CD4-positive, alpha-beta T cell treated with Interleukin-12 subunit alpha and Interleukin-12 subunit beta, for 1 hour (primary cell): ENCODE results near the gene OR5AR1.
"Not testable (repeated sequence)": the region's sequence is repeated elsewhere in the genome, so short reads cannot be mapped to it uniquely, and the experiment has no call there.

Experiments used
- DNase-seq: peaks from one replicate; pipeline ENCODE4 v3.0.0-alpha.2; 2020

The OR5AR1 gene

DNA sequence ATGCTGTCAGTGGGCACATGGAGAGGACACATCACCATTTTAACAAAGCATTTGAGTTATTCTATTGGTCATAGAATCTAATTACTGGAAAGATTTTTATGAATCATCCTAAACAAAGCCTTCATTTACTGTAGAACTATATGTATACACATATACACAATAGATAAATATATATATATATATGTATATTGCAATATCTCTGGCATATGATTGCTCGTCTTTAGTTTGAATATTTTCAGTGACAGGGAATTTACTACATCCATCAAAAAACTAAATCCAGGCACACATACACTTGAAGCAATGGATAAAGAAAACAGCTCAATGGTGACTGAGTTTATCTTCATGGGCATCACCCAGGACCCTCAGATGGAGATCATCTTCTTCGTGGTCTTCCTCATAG lies at the start of gene OR5AR1:
OR5AR1 (plus strand) TSS at position 301 of the 400 bp plus-strand sequence; CDS start at position 301, 0 bp downstream.
- no peak for DNase-seq

DNA sequence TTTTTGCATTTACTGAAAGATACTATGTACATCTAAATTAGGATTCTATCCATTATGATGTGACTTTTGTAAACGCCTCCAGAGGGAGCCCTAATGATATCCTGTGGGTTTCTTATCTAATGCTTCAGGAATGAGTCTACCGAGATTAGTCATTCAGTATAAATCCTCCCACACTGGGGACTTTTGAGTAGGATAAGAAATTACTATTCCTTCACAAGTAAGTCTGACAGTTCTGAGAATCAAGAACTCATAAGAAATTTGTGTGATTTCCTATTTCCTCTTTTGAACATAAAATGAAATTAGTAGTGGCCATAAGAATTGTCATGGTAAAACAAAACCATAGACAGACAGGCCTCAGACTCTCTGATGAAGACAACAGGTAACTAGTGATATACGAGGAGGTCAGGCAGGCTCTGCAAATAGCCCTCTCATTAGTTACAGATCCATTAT lies 38.8 kb upstream of the OR5AR1 start:
- DNase-seq = no peak

DNA sequence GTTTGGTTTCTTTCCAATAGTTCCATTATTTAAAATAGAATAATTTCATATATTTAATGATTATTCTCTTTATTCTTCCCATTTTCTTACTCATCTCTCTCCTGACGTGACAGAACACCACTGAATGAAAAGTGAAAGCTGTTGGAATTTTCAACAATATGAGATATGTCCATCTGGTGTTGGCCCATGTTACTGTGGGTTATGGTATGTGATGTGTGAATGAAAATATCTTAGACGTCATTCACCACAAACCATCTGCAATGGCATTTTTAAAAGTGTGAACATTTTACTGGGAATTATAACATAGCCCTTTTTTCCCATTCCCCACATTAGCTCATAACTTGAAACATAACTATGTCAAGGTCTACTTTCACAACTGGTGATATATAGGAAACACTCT lies 37.5 kb upstream of the OR5AR1 start:
- DNase-seq = no peak

DNA sequence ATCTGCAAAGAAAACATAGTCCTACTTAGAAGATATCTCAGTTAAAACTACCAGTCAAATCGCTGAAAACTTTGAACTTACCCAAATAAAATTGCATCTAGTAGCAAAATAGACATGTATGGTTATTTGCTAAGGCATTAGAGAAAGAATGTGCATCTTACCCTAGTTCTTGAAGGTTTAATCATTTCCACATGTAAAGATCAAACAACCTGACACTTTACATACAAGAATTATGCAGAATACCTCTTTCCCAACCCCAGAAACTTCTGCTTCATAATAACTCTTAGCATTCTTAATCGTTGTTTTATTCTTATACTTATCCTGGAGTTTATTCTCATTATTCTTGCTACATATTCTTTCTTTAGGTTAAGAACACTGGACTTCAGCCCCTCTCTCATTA lies 31.2 kb upstream of the OR5AR1 start:
- DNase-seq = no peak

DNA sequence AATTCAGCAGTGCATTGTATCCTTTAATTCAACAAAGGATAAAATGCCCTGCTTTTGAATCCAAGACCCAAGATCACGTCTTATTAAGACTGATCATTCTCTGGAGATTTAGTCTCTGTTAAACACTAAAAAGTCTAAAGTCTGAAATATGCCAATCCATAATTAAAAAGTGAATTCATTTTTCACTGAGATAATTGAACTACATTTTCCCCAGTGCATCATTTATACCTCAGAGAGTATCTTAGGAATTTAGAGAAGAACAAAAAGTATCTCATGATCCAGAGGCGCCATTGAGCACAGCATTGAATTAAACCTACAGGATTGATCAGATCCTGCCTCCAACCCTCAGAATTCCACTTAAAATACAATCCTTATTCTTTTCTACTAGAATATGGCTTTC lies 26.6 kb upstream of the OR5AR1 start:
- DNase-seq = no peak

DNA sequence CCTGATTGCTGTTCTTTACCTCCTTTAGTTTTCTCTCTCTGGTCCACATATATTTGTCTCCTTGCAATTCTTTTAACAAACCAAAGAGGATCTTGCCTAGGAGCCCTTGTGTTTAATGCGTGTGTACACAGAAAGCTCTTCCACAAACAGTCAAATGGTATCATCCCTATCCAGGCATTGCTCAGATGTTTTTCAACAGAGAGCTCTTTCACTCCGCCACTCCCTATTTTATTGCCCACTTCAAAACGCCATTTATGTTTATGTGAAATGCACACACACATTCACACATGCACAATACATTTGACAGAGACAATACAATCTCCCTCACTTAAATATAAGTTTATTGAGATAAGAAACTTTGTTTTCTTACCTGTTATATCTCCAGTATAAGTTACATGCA lies 26.0 kb upstream of the OR5AR1 start:
- DNase-seq = no peak

DNA sequence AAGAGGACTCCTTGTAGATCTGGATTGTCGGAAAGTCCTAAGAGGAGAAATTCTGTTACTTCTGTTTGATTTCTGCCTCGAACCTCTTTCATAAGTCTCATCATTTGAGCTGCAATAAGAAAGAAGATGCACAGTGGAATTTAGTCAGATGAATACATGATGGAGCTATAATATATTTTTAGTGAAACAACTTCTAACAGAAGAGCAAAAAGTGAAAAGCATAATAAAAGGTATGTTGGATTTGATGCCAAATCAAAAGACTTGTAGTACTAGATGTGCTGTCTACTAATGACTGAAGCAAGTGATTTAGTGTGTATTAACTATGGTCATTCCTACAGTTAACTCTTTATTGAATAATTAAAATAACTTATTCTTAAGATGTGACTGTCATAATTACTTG lies 21.1 kb upstream of the OR5AR1 start, which contains the start of gene OR5AP2:
OR5AP2 (minus strand) TSS at position 101 of the 400 bp plus-strand sequence; CDS start at position 101, 0 bp downstream.
- DNase-seq = no peak

DNA sequence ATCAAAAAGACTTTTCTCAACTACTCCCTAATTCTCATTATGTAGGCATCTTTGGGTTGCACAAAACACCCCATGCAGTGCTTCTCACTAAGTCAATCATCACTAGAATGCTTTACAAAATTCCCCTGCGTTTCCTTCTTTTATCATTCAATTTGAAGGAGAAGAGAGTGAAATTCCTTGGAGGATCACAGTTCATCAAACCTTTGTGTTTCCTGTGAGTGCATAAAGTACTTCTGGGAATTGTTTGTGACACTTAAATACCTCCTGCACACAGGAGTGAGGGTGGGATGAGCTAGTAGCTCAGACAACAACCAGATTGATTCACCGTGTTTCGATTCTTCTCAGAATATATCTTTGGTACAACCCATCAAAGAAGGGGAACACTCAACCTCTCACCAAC lies 3.7 kb upstream of the OR5AR1 start:
- no peak for DNase-seq

DNA sequence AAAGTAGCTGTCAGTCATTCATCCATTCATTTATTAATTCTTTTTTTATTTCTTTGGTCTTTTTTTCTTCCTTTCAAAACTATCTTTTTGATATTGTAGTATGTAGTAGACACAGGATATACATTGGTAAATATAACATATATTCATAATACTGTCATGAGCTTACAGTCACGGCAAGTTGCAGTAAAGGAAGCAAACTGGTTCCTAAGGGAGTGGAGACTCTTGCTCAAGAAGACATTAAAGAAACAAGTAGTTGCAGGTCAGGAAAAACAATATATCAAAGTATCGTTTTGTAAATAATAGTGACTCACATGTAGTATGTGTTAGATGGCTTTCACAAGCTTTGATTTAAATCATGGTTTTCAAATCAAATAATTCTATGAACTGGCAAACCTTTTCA lies 7.5 kb downstream of the OR5AR1 start:
- no peak for DNase-seq

DNA sequence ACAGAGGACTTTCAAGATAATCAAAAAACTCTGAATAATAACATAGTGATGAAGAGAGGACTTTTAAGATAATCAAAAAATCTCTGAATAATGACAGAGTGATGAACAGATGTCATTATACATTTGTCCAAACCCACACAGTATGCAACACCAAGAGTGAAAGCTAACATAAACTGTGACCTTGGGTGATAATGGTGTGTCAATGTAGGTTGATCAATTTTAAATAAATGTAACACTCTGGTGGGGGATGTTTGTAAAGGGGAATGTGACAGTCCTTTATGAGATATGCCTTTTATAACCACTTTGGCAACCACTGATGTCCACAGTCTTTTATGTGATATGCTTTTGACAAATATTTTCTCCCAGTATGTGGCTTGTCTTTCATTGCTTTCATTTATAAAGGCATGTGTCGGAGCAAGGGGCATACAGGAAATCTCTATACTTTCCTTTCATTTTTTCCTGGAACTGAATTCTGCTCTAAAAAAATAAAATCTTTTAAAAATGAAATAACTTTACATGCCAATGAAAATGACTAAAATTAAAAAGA lies 25.1 kb downstream of the OR5AR1 start:
- DNase-seq = no peak

DNA sequence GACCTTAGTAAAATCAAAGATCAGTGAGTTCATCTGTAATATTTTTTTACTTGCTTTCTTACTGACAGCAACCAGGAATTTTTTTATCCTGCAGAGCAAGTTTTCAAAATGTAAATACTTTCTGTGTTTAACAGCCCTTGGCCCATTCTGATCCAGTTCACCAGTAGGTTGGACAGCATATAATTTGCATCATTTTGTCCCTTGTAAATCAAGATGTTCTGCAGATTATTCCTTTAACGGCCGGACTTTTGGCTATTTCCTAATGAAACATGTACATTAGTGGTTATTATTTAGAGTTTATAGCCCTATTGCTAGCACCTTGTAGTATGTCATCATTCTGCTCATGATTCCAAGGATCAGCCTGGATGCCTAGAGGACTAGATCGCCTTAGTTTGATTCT lies 27.7 kb downstream of the OR5AR1 start:
- not testable (repeated sequence) for DNase-seq

DNA sequence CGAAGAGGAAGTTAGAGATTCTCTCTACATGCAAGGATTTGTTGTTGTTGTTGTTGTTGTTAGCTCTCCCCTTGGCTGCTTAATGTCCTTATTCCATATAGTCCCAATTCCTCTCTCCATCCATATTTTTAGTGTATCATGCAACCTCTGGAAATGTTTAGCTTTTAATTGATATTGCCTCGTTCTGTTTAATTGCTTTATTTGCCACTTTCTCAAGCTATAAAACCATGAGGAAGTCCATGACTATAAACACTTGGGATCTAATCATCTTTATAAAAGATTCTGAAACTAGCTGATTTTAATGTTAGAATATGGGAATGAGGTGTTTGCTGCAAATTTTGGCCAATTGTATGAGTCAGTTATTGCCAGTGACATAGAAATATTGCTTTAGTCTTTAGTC lies 29.9 kb downstream of the OR5AR1 start:
- no peak for DNase-seq

DNA sequence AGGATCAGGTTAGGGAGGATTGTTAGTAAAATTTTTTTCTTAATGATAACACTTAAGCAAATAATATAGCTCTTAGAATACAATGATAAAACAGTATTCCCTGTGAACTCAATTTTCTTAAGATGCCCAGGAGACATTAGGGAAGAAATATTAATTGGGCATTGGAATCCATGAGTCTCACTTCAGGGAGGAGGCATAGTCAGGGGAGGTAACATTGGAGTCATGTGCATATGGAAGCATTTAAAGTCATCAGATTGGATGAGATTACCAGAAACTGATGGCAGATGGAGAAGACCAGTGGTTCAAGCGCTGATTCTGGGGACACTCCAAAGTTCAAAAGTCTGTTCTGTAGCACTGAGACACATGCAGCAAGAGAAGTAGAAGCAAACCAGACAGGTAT lies 35.3 kb downstream of the OR5AR1 start, which contains the start of gene OR9G1:
OR9G1 (plus strand) TSS at position 301 of the 400 bp plus-strand sequence. CDS start 1,293 bp downstream, outside the sequence.
- no peak for DNase-seq

DNA sequence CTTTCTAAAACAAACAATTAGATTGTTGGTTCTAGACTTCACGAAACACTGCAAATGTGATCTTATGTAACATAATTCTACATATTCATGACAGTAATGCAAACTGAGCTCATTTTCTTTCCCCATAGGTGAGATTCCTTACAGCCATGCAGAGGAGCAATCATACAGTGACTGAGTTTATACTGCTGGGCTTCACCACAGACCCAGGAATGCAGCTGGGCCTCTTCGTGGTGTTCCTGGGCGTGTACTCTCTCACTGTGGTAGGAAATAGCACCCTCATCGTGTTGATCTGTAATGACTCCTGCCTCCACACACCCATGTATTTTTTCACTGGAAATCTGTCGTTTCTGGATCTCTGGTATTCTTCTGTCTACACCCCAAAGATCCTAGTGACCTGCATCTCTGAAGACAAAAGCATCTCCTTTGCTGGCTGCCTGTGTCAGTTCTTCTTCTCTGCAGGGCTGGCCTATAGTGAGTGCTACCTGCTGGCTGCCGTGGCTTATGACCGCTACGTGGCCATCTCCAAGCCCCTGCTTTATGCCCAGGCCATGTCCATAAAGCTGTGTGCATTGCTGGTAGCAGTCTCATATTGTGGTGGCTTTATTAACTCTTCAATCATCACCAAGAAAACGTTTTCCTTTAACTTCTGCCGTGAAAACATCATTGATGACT lies 36.9 kb downstream of the OR5AR1 start:
- no peak for DNase-seq

DNA sequence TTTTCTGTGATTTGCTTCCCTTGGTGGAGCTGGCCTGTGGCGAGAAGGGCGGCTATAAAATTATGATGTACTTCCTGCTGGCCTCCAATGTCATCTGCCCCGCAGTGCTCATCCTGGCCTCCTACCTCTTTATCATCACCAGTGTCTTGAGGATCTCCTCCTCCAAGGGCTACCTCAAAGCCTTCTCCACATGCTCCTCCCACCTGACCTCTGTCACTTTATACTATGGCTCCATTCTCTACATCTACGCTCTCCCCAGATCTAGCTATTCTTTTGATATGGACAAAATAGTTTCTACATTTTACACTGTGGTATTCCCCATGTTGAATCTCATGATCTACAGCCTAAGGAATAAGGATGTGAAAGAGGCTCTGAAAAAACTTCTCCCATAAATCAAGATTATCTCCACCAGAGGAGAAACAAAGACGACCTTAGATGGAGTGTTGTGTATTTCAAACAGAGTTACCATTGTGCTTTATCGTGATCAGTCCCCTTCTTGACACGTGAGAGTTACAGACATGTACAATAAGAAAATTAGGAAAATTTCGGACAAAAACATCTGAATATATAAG lies 37.5 kb downstream of the OR5AR1 start:
- no peak for DNase-seq

DNA sequence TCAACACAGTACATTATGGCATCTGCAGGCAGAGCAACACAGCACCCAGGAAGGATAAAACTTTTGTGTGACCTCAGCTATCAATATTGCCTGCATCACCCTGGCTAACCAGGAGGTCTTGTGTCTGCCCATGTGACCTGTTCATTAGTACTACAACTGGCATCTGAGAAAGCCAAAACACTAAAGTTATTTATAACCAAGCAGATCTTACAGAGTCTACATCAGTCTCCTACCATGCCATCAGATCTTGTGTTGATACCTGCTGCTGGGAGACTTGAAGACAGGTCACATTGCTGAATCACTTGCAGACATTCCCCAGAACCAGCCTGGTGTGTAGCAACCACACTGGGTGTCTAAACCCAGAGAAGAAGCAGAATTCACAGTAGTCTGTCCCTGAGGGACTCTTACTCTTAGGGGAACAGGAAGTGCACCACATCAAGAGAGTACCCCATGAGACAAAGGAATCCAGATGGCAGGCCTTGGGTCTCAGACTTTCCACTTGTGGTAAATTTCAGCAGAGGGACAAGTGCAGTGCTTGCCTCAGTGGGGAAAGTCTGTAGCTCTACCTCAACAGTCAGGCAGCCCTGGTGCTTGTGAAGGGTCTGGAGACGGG lies 42.4 kb downstream of the OR5AR1 start:
- no peak for DNase-seq

DNA sequence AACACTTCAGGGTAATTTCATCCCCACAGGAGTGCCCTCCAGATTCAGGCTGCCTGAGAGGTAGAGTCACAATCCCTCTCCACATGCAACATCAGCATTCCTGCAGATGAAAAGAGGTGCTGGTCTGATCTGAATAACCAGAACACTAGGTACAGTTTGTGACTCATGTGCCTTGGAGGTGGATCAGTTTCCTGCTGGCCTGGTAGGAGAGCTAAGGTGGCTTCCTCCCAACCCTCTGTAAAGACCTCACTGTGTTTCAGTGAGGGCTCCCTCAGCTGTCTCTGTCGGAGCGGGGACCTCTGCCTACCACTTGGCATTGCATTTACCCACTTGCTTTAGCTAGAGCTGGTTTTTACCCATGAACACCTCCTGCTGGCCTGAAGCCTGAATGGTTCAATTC lies 43.0 kb downstream of the OR5AR1 start:
- no peak for DNase-seq

DNA sequence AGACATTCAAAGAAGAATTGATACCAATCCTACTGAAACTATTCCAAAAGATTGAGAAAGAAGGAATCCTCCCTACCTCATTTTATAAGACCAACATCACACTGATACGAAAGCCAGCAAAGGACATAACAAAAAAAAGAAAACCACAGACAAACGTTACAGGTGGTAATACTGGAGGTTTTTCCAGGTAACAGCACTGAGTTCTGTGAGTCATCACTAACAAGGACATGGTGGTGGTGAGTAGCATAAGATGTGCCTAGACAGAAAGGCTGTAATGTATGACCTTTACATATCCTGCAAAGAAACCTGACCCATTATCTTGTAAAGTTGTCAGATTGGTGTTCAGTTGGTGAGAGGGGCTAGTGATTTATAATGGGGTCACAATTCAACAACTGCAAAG lies 50.7 kb downstream of the OR5AR1 start:
- no peak for DNase-seq
